B cell (primary cell): ENCODE results near the gene CHAF1A. TPM values are rescaled to one million over a fixed set of nuclear protein-coding genes. Genes with fewer than 3 reads are reported as not detected.
A peak's percentile ranks its signal among the peaks of the same experiment; 100 is the strongest.

Source experiments
- ATAC-seq: fragments of 200-7000 bp; cut with Tn5 transposase; one replicate; pipeline ENCODE4 v1.10.0; 2021; ENCODE audit warnings: low read depth, mild to moderate bottlenecking, moderate number of reproducible peaks, moderate library complexity
- CTCF ChIA-PET: fragments of 350-600 bp; sonication (Branson Sonifier 250); formaldehyde crosslinking; loops from one replicate; lab custom pipeline; 2021; ENCODE audit warnings: antibody characterized with exemption, inconsistent platforms; lab: Charles Lee
- POLR2A ChIA-PET: fragments of 350-600 bp; sonication (Branson Sonifier 250); formaldehyde crosslinking; loops from one replicate; lab custom pipeline; 2021; ENCODE audit warnings: antibody characterized with exemption; lab: Charles Lee
- DNase-seq: peaks from one replicate; pipeline ENCODE4 v3.0.0; 2013
- H2AFZ ChIP-seq: 2 replicates; pipeline ENCODE4 v1.6.1; 2012; ENCODE audit warnings: mild to moderate bottlenecking, low read depth, low read length; ENCODE audit not compliant: insufficient read depth, poor library complexity, severe bottlenecking
- H3K27ac ChIP-seq, 2 donors: 1 replicate in 1 of 2; 2 replicates in 1 of 2; pipeline ENCODE4 v1.5.1; 2012 to 2013; ENCODE audit warnings: low read length in 2 of 2, mild to moderate bottlenecking in 2 of 2, moderate library complexity in 1 of 2
- H3K27me3 ChIP-seq, 4 experiments: fragments of 200-600 bp in 1 of 4; sonication (generic) in 1 of 4; replicated peaks in 1 of 4; 1 replicate in 2 of 4; 2 replicates in 2 of 4; pipeline versions ENCODE4 v1.6.1 to v1.7.0; 2013 to 2016; ENCODE audit warnings: low read length in 3 of 4, mild to moderate bottlenecking in 2 of 4, mixed read lengths in 1 of 4, moderate library complexity in 1 of 4; ENCODE audit not compliant: insufficient read depth in 4 of 4, control insufficient read depth in 3 of 4; ENCODE audit errors: control extremely low read depth in 1 of 4
- H3K36me3 ChIP-seq, 2 experiments: replicated peaks in 1 of 2; 1 replicate in 1 of 2; 2 replicates in 1 of 2; pipeline versions ENCODE4 v1.6.1 to v1.7.1; 2013; ENCODE audit warnings: low read length in 1 of 2; ENCODE audit not compliant: insufficient read depth in 2 of 2, control insufficient read depth in 1 of 2; ENCODE audit errors: control extremely low read depth in 1 of 2, extremely low read depth in 1 of 2
- H3K4me1 ChIP-seq, 2 donors: fragments of 200-600 bp in 1 of 2; sonication (generic) in 1 of 2; 1 replicate in 1 of 2; 2 replicates in 1 of 2; pipeline versions ENCODE4 v1.5.1 to v1.6.1; 2013 to 2017; ENCODE audit warnings: low read length in 2 of 2; ENCODE audit not compliant: control insufficient read depth in 2 of 2, insufficient read depth in 2 of 2
- H3K4me2 ChIP-seq: replicated peaks from 2 replicates; pipeline ENCODE3; 2012; ENCODE audit warnings: mild to moderate bottlenecking, low read depth, low read length; ENCODE audit not compliant: poor library complexity, severe bottlenecking
- H3K4me3 ChIP-seq, 5 experiments: fragments of 200-600 bp in 1 of 5; sonication (generic) in 1 of 5; 1 replicate in 3 of 5; 2 replicates in 2 of 5; pipeline versions ENCODE4 v1.5.1 to v1.7.0; 2011 to 2016; ENCODE audit warnings: low read length in 4 of 5, mild to moderate bottlenecking in 4 of 5, low read depth in 2 of 5, control low read depth in 1 of 5, moderate library complexity in 1 of 5; ENCODE audit not compliant: insufficient read depth in 1 of 5; ENCODE audit errors: control extremely low read depth in 1 of 5, extremely low read depth in 1 of 5
- H3K79me2 ChIP-seq: fragments of 200-600 bp; sonication (generic); one replicate; pipeline ENCODE4 v1.6.0; 2016; ENCODE audit warnings: low read length; ENCODE audit not compliant: control insufficient read depth, insufficient read depth
- H3K9ac ChIP-seq: fragments of 200-600 bp; sonication (generic); 2 replicates; pipeline ENCODE4 v1.6.1; 2017; ENCODE audit warnings: mild to moderate bottlenecking, low read length, moderate library complexity
- H3K9me3 ChIP-seq, 3 donors: one replicate each; pipeline versions ENCODE4 v1.6.1 to v1.7.1; 2013; ENCODE audit warnings: low read length in 2 of 3; ENCODE audit not compliant: control insufficient read depth in 2 of 3, insufficient read depth in 1 of 3; ENCODE audit errors: control extremely low read depth in 1 of 3
- H4K20me1 ChIP-seq: 2 replicates; pipeline ENCODE4 v1.6.0; 2012; ENCODE audit warnings: mild to moderate bottlenecking, low read length; ENCODE audit not compliant: insufficient read depth, control insufficient read depth, poor library complexity, severe bottlenecking
- H3K27ac Mint-ChIP-seq: one replicate; pipeline ENCODE4 v1.8.0; 2021; ENCODE audit warnings: mixed read lengths
- H3K27me3 Mint-ChIP-seq: one replicate; pipeline ENCODE4 v1.8.0; 2021; ENCODE audit warnings: mixed read lengths
- H3K4me1 Mint-ChIP-seq: one replicate; pipeline ENCODE4 v1.8.0; 2021; ENCODE audit warnings: mixed read lengths
- H3K4me3 Mint-ChIP-seq: one replicate; pipeline ENCODE4 v1.8.0; 2021; ENCODE audit warnings: mixed read lengths
- H3K9me3 Mint-ChIP-seq: one replicate; pipeline ENCODE4 v1.8.0; 2022; ENCODE audit warnings: mixed read lengths; ENCODE audit not compliant: insufficient read depth
- CTCF ChIP-seq: fragments of 200-600 bp; IDR thresholded peaks from one replicate; pipeline ENCODE4 v1.8.0; 2022; ENCODE audit warnings: antibody characterized with exemption, mild to moderate bottlenecking
- EZH2 ChIP-seq: IDR thresholded peaks from 2 replicates; pipeline ENCODE4 v1.6.1; 2012; ENCODE audit warnings: borderline replicate concordance, low read depth, mild to moderate bottlenecking, moderate library complexity, low read length; ENCODE audit not compliant: insufficient read depth, poor library complexity, severe bottlenecking
- WGBS: methylation state at CpG from one replicate; pipeline ENCODE4 v1.1.5; 2013; ENCODE audit warnings: missing lambda C conversion rate; ENCODE audit not compliant: insufficient coverage; 5-methylcytosine and 5-hydroxymethylcytosine counted together
- intact Hi-C: fragments of 100-400 bp; cut with micrococcal nuclease; formaldehyde crosslinking; loops from one replicate; pipeline ENCODE4 v1.10.0; 2022
- polyA plus RNA-seq: library from polyadenylated mRNA; depleted of rRNA; stranded (reverse); fragments of >200 nt; gene quantifications from 2 replicates; pipeline ENCODE4 v1.2.3, GENCODE V29; 2012
- total RNA-seq, 2 donors: library from RNA; stranded (reverse); fragments of 120-200 nt in 1 of 2; gene quantifications; 1 replicate in 1 of 2; 2 replicates in 1 of 2; pipeline versions ENCODE4 v1.2.3 to v1.2.4, GENCODE V29; 2013 to 2022

The CHAF1A gene
- total and polyA plus RNA-seq, 2 donors (not counting 1 experiment from before 2014, with no cell fraction given), result 15.1 to 19.7 TPM

GRCh38 chr19:4454747-4455718 is 52.6 kb downstream of the CHAF1A start:
- WGBS, result 96% methylated on average over 26 of the region's 29 CpGs
- H3K79me2 ChIP-seq, result peaks cover 18% of the 10 kb centered on the region
- Mint-ChIP-seq H3K9me3 (no peaks in the 10 kb centered on the region), H3K4me1 (peaks cover 24% of the 10 kb centered on the region), H3K4me3 (peak overlapping the region; percentile 13), H3K27ac (peak overlapping the region; percentile 56), H3K27me3 (no peaks in the 10 kb centered on the region)
- H3K9ac ChIP-seq, result no peak overlapping the region
- ChIA-PET POLR2A (no interaction called here), CTCF (interaction anchor here (0.5 to 0.7 kb wide), 2 partner anchors 53 to 602 kb away, joined by 3 read pairs; partner anchors contain the start of gene CHAF1A)
- no peaks in the 10 kb centered on the region for H3K27me3 ChIP-seq
- DNase-seq, result no peak
- peaks cover 39% of the 10 kb centered on the region for H4K20me1 ChIP-seq
- H2AFZ ChIP-seq, result no peak overlapping the region
- no peak overlapping the region for H3K4me3 ChIP-seq
- TF ChIP-seq CTCF (no peak), EZH2 (no peak)
- H3K27ac ChIP-seq, result no peak overlapping the region
- H3K4me2 ChIP-seq, result no peak overlapping the region
- ATAC-seq, result no peak
- intact Hi-C loops, result loop anchor here (5.0 kb wide), 2 partner anchors 78 to 1018 kb away; no protein-coding TSS in a partner anchor
- H3K9me3 ChIP-seq, result no peaks in the 10 kb centered on the region
- H3K36me3 ChIP-seq, result peaks cover 1 to 21% of the 10 kb centered on the region in 2 experiments
- peaks cover 9 to 19% of the 10 kb centered on the region in 2 donors for H3K4me1 ChIP-seq
